ENCODE measurements around the gene A2ML1.
"Not testable (repeated sequence)": the region's sequence is repeated elsewhere in the genome, so short reads cannot be mapped to it uniquely, and the experiment has no call there.

DNA sequence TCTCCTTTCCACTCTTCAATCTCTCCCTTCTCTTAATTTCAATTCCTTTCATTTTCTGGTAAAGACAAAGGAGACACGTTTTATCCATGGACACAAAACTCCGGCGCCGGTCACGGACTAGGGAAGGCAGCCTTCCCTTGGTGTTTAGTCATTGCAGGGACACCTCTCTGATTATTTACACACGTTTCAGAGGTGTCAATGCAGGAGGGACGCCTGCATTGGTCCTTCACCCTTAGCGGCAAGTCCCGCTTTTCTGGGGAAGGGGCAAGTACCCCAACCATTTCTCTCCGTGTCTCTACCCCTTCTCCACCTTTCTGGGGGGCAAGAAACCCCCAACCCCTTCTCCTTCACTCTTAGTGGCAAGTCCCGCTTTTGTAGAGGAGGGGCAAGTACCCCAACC is 16.9 kb upstream of the A2ML1 start:
- TF ChIP-seq, protein P1, sequence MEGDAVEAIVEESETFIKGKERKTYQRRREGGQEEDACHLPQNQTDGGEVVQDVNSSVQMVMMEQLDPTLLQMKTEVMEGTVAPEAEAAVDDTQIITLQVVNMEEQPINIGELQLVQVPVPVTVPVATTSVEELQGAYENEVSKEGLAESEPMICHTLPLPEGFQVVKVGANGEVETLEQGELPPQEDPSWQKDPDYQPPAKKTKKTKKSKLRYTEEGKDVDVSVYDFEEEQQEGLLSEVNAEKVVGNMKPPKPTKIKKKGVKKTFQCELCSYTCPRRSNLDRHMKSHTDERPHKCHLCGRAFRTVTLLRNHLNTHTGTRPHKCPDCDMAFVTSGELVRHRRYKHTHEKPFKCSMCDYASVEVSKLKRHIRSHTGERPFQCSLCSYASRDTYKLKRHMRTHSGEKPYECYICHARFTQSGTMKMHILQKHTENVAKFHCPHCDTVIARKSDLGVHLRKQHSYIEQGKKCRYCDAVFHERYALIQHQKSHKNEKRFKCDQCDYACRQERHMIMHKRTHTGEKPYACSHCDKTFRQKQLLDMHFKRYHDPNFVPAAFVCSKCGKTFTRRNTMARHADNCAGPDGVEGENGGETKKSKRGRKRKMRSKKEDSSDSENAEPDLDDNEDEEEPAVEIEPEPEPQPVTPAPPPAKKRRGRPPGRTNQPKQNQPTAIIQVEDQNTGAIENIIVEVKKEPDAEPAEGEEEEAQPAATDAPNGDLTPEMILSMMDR (IDR thresholded peaks at IDR 0.05) = not testable (repeated sequence)
- not testable (repeated sequence) for TF ChIP-seq POLR2A, POLR2AphosphoS5 (IDR thresholded peaks at IDR 0.05)
